Keratinocyte (primary cell): ENCODE data around the gene WDR70. TPM values are rescaled to one million over a fixed set of nuclear protein-coding genes. Genes with fewer than 3 reads are reported as not detected.
A peak's percentile ranks its signal among the peaks of the same experiment; 100 is the strongest.

Experiments
- DNase-seq: peaks from one replicate; pipeline ENCODE4 v3.0.0-alpha.2; 2011; ENCODE audit warnings: low read depth, missing footprints, low spot score
- FAIRE-seq: peaks from 2 replicates; lab custom pipeline; 2011; peaks lifted over from hg19 to GRCh38; lab: Jason Lieb, UNC
- H2AFZ ChIP-seq: 2 replicates; pipeline ENCODE4 v1.6.0; 2012; ENCODE audit warnings: low read length, control low read depth, inconsistent platforms; ENCODE audit not compliant: control insufficient read depth
- H3K27ac ChIP-seq: 2 replicates; pipeline ENCODE4 v1.5.1; 2011; ENCODE audit warnings: low read length; ENCODE audit not compliant: control insufficient read depth, insufficient read depth
- H3K27me3 ChIP-seq: 3 replicates; pipeline ENCODE4 v1.6.0; 2011; ENCODE audit warnings: low read length; ENCODE audit not compliant: control insufficient read depth, insufficient read depth; ENCODE audit errors: extremely low read depth
- H3K36me3 ChIP-seq, 2 experiments: 2 replicates in 1 of 2; 3 replicates in 1 of 2; pipeline ENCODE4 v1.5.1; 2011; ENCODE audit warnings: low read length in 2 of 2, mild to moderate bottlenecking in 1 of 2; ENCODE audit not compliant: control insufficient read depth in 2 of 2, insufficient read depth in 2 of 2; ENCODE audit errors: extremely low read depth in 1 of 2
- H3K4me1 ChIP-seq: 3 replicates; pipeline ENCODE4 v1.5.1; 2011; ENCODE audit warnings: low read length; ENCODE audit not compliant: control insufficient read depth, insufficient read depth; ENCODE audit errors: extremely low read depth
- H3K4me2 ChIP-seq: 3 replicates; pipeline ENCODE4 v1.6.0; 2011; ENCODE audit warnings: low read depth, low read length; ENCODE audit not compliant: control insufficient read depth, insufficient read depth; ENCODE audit errors: extremely low read depth
- H3K4me3 ChIP-seq, 3 experiments: fragments of 200-600 bp in 1 of 3; sonication (generic) in 1 of 3; 2 replicates in 2 of 3; 3 replicates in 1 of 3; pipeline ENCODE4 v1.5.1; 2011 to 2016; ENCODE audit warnings: low read length in 3 of 3, mild to moderate bottlenecking in 3 of 3, control low read depth in 2 of 3, inconsistent platforms in 1 of 3, low read depth in 1 of 3, mixed read lengths in 1 of 3, mixed run types in 1 of 3, moderate library complexity in 1 of 3; ENCODE audit not compliant: control insufficient read depth in 2 of 3, insufficient read depth in 2 of 3; ENCODE audit errors: extremely low read depth in 1 of 3
- H3K79me2 ChIP-seq: 2 replicates; pipeline ENCODE4 v1.6.0; 2012; ENCODE audit warnings: low read length; ENCODE audit not compliant: control insufficient read depth, insufficient read depth
- H3K9ac ChIP-seq: 3 replicates; pipeline ENCODE4 v1.6.0; 2011; ENCODE audit warnings: low read length; ENCODE audit not compliant: control insufficient read depth, insufficient read depth; ENCODE audit errors: extremely low read depth
- H3K9me1 ChIP-seq: 3 replicates; pipeline ENCODE4 v1.6.0; 2011; ENCODE audit warnings: low read length; ENCODE audit not compliant: control insufficient read depth, insufficient read depth; ENCODE audit errors: extremely low read depth
- H3K9me3 ChIP-seq: 2 replicates; pipeline ENCODE4 v1.5.1; 2012; ENCODE audit warnings: low read depth, low read length; ENCODE audit not compliant: control insufficient read depth
- H4K20me1 ChIP-seq: 3 replicates; pipeline ENCODE4 v1.6.0; 2011; ENCODE audit warnings: low read length; ENCODE audit not compliant: control insufficient read depth, insufficient read depth; ENCODE audit errors: extremely low read depth
- EZH2 ChIP-seq: IDR thresholded peaks from one replicate; pipeline ENCODE4 v1.6.1; 2012; ENCODE audit warnings: inconsistent platforms, mild to moderate bottlenecking, low read length, moderate library complexity
- dilution Hi-C: fragments of 300-500 bp; cut with MboI; formaldehyde crosslinking; loops from one replicate; pipeline ENCODE4 v1.7.0; 2020; ENCODE audit warnings: low sequenced_read_pairs; ENCODE audit not compliant: extremely low pct_ligation_motif_present
- polyA plus RNA-seq, 5 experiments: library from polyadenylated mRNA; depleted of rRNA in 3 of 5; stranded (reverse) in 3 of 5; stranded (forward) in 1 of 5; unstranded in 1 of 5; fragments of >200 nt; gene quantifications; 1 replicate in 1 of 5; 2 replicates in 3 of 5; 3 replicates in 1 of 5; pipeline versions ENCODE4 v1.2.1 to v1.2.3, GENCODE V29; 2011 to 2012; ENCODE audit warnings: missing spikeins in 2 of 5, low read depth in 1 of 5, low replicate concordance in 1 of 5
- TF ChIP-seq, protein P1 (sequence below), 3 experiments: IDR thresholded peaks in 1 of 3; conservative IDR thresholded peaks in 1 of 3; optimal IDR thresholded peaks in 1 of 3; 2 replicates in 2 of 3; 3 replicates in 1 of 3; pipeline versions ENCODE3 to v1.5.1; 2011; ENCODE audit warnings: low read length in 3 of 3, mild to moderate bottlenecking in 3 of 3, moderate library complexity in 2 of 3, control low read depth in 1 of 3, inconsistent platforms in 1 of 3; ENCODE audit not compliant: insufficient read depth in 2 of 3; ENCODE audit errors: extremely low read depth in 1 of 3

Gene WDR70
- polyA plus RNA-seq, 1 donor (not counting 4 experiments of a cell fraction or from before 2014, with no cell fraction given): 25.1 TPM

DNA sequence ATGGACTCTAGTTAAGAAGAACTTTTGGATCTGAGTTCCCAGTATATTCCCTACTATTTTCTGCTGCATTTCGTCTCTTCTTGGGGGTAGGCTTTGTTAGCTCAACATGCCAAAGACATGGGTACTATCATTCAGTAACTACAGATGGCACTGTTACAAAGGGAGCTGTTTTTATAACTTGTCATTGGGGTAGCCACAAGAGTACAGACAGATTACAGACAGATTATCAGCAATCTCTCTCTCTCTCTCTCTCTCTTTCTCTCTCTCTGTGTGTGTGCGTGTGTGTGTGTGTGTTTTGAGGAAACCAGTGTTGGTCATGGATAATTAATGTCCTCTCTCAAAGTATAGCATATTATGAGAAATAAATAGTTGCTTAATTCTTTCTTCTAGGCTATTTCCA is 116.1 kb downstream of the WDR70 start:
- H3K4me3 ChIP-seq: no peak overlapping the region
- H3K36me3 ChIP-seq: peaks cover 0 to 3% of the 10 kb centered on the region in 2 experiments
- H4K20me1 ChIP-seq: no peaks in the 10 kb centered on the region
- H3K79me2 ChIP-seq: no peaks in the 10 kb centered on the region
- H3K4me2 ChIP-seq: no peak overlapping the region
- dilution Hi-C loops: no loop called here
- H3K4me1 ChIP-seq: peaks cover 28% of the 10 kb centered on the region
- no peaks in the 10 kb centered on the region for H3K9me1 ChIP-seq
- DNase-seq (no peak), FAIRE-seq (no peak)
- H3K27me3 ChIP-seq: no peaks in the 10 kb centered on the region
- H3K27ac ChIP-seq: peak overlapping the region; percentile 5
- H3K9ac ChIP-seq: no peak overlapping the region
- H3K9me3 ChIP-seq: no peaks in the 10 kb centered on the region
- H2AFZ ChIP-seq: no peak overlapping the region
- TF ChIP-seq, protein P1, sequence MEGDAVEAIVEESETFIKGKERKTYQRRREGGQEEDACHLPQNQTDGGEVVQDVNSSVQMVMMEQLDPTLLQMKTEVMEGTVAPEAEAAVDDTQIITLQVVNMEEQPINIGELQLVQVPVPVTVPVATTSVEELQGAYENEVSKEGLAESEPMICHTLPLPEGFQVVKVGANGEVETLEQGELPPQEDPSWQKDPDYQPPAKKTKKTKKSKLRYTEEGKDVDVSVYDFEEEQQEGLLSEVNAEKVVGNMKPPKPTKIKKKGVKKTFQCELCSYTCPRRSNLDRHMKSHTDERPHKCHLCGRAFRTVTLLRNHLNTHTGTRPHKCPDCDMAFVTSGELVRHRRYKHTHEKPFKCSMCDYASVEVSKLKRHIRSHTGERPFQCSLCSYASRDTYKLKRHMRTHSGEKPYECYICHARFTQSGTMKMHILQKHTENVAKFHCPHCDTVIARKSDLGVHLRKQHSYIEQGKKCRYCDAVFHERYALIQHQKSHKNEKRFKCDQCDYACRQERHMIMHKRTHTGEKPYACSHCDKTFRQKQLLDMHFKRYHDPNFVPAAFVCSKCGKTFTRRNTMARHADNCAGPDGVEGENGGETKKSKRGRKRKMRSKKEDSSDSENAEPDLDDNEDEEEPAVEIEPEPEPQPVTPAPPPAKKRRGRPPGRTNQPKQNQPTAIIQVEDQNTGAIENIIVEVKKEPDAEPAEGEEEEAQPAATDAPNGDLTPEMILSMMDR (optimal IDR thresholded peaks at IDR 0.05 in 1 of 3, IDR thresholded peaks at IDR 0.05 in 1 of 3, conservative IDR thresholded peaks at IDR 0.05 in 1 of 3; ENCODE audit: extremely low read depth in 1 of 3, insufficient read depth in 2 of 3, low read length in 3 of 3): peak in 1 of 3 experiments; percentile 21
- TF ChIP-seq EZH2: no peak

DNA sequence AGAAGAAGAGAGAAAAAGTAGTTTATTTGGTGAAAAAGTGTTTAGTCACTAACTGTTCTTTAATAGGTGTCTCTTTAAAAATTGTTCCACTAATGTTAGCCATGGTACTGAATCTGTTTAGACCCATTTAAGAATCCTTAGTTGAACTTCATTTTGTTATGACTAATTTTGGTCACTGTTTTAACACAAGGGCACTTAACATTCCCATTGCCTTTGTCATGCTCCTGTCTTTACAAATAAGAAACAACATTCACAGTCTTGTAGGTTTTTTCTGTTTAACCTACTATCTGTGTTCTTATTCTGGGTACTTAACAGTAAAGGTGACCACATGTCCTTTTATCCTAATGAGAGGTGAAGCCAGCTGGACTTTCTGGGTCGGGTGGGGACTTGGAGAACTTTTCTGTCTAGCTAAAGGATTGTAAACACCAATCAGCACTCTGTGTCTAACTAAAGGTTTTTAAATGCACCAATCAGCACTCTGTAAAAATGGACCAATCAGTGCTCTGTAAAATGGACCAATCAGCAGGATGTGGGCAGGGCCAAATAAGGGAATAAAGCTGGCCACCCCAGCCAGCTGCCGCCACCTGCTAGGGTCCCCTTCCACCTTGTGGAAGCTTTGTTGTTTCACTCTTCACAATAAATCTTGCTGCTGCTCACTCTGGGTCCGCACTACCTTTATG is 116.7 kb downstream of the WDR70 start:
- Histone ChIP-seq H3K27me3 (no peaks in the 10 kb centered on the region), H3K9me3 (no peaks in the 10 kb centered on the region), H3K4me2 (no peak overlapping the region), H3K27ac (no peak overlapping the region), H3K4me3 (no peak overlapping the region), H2AFZ (no peak overlapping the region), H3K4me1 (peaks cover 22% of the 10 kb centered on the region), H3K9ac (no peak overlapping the region), H3K36me3 (peaks cover 0 to 3% of the 10 kb centered on the region in 2 experiments), H3K79me2 (no peaks in the 10 kb centered on the region), H4K20me1 (no peaks in the 10 kb centered on the region), H3K9me1 (no peaks in the 10 kb centered on the region)
- FAIRE-seq: no peak
- peak; percentile 35 for DNase-seq
- no peak for TF ChIP-seq EZH2
- TF ChIP-seq, protein P1 (optimal IDR thresholded peaks at IDR 0.05 in 1 of 3, IDR thresholded peaks at IDR 0.05 in 1 of 3, conservative IDR thresholded peaks at IDR 0.05 in 1 of 3; ENCODE audit: extremely low read depth in 1 of 3, insufficient read depth in 2 of 3, low read length in 3 of 3): no peak
- dilution Hi-C loops: no loop called here
